ENCODE data around the gene PRDX3. TPM values are rescaled to one million over a fixed set of nuclear protein-coding genes. Genes with fewer than 3 reads are reported as not detected.

The PRDX3 gene
- total RNA-seq, 1 experiment from 2014 or later, result 213 TPM

DNA sequence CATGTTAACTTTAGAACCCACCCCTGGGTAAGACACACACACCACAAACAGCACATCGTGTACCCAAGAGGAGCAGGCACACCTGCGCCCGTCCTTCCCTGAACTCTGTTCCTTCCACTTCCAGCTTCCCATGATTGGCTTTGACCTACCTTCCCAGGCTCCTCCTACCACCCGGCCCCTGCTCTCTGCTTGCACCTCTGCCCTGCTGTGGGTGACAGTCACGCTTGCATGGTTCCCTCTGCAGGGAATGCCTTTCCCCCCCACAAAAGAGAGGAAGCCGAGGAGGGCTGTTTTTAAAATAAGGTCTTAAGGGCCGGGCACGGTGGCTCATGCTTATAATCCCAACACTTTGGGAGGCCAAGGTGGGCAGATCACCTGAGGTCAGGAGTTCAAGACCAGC is 29.5 kb downstream of the PRDX3 start:
- peaks cover 57% of the 10 kb centered on the region for H3K36me3 Mint-ChIP-seq (ENCODE audit: insufficient read depth, unreplicated experiment)
- Histone ChIP-seq H3K4me3 (ENCODE audit: low read depth, low read length) (no peak overlapping the region), H3K9me3 (no peaks in the 10 kb centered on the region), H3K36me3 (ENCODE audit: control insufficient read depth, insufficient read depth, low read length) (peaks cover 2% of the 10 kb centered on the region), H3K27me3 (replicated peaks; ENCODE audit: control insufficient read depth, insufficient read depth, low read length) (no peaks in the 10 kb centered on the region), H3K4me1 (no peaks in the 10 kb centered on the region)
- no peak overlapping the region for H3K4me3 Mint-ChIP-seq (ENCODE audit: unreplicated experiment)
- ChIA-PET CTCF (no interaction called here), POLR2A (no interaction called here)
- no peak overlapping the region for H3K27ac Mint-ChIP-seq (ENCODE audit: unreplicated experiment)
- intact Hi-C loops (cut with micrococcal nuclease; ENCODE audit: unreplicated experiment), result no loop called here
- H3K9me3 Mint-ChIP-seq (ENCODE audit: unreplicated experiment), result no peaks in the 10 kb centered on the region
- TF ChIP-seq, protein P1, sequence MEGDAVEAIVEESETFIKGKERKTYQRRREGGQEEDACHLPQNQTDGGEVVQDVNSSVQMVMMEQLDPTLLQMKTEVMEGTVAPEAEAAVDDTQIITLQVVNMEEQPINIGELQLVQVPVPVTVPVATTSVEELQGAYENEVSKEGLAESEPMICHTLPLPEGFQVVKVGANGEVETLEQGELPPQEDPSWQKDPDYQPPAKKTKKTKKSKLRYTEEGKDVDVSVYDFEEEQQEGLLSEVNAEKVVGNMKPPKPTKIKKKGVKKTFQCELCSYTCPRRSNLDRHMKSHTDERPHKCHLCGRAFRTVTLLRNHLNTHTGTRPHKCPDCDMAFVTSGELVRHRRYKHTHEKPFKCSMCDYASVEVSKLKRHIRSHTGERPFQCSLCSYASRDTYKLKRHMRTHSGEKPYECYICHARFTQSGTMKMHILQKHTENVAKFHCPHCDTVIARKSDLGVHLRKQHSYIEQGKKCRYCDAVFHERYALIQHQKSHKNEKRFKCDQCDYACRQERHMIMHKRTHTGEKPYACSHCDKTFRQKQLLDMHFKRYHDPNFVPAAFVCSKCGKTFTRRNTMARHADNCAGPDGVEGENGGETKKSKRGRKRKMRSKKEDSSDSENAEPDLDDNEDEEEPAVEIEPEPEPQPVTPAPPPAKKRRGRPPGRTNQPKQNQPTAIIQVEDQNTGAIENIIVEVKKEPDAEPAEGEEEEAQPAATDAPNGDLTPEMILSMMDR (IDR thresholded peaks at IDR 0.05; ENCODE audit: insufficient read depth in 1 of 2, low read depth in 1 of 2, low read length in 1 of 2, severe bottlenecking in 1 of 2, unreplicated experiment in 1 of 2), result no peak
- no peak for DNase-seq
- no peaks in the 10 kb centered on the region for H3K27me3 Mint-ChIP-seq (ENCODE audit: insufficient read depth, unreplicated experiment)
- no peaks in the 10 kb centered on the region for H3K4me1 Mint-ChIP-seq (ENCODE audit: low read depth, unreplicated experiment)
- BruUV-seq (replicated peaks), result no TSS peak

GRCh38 chr10:119143657-119144056 is 35.0 kb downstream of the PRDX3 start:
- no TSS peak for BruUV-seq (replicated peaks)
- no peak for DNase-seq
- intact Hi-C loops (cut with micrococcal nuclease; ENCODE audit: unreplicated experiment), result no loop called here

DNA sequence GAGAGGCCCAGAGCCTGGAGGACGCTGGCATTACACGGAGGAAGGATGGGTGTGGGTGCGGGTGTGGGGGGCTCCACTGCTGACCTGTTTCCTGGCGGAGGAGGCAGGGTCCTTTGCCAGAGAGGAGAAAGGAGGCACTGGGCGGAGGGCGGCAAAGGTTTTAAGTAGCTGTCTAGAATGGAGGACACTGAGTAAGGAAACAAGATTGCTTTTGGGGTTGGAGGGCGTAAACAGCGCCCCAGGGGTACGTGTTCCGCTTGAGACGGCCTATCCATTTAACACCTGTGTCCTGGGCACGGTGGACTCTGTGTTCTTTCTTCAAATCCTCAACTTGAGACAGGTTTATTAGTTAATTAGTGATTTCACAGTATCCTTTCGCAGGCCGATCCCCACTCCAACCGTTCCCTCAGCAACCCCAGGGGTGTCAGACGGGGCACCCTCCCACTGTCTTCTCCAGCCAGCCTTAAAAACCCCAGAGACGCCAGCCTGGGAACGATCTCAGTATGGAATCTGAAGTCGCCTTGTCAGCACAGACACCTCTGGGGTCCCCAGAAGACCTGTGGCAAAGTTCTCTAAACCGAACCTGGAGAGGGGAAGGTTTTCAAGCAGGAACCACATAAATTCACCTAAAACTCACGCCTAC is 37.9 kb downstream of the PRDX3 start:
- Histone ChIP-seq H3K4me1 (no peaks in the 10 kb centered on the region), H3K27me3 (replicated peaks; ENCODE audit: control insufficient read depth, insufficient read depth, low read length) (no peaks in the 10 kb centered on the region), H3K9me3 (no peaks in the 10 kb centered on the region), H3K4me3 (ENCODE audit: low read depth, low read length) (no peak overlapping the region), H3K36me3 (ENCODE audit: control insufficient read depth, insufficient read depth, low read length) (no peaks in the 10 kb centered on the region)
- no peak overlapping the region for H3K4me3 Mint-ChIP-seq (ENCODE audit: unreplicated experiment)
- ChIA-PET POLR2A (no interaction called here), CTCF (no interaction called here)
- no TSS peak for BruUV-seq (replicated peaks)
- no peaks in the 10 kb centered on the region for H3K9me3 Mint-ChIP-seq (ENCODE audit: unreplicated experiment)
- H3K27me3 Mint-ChIP-seq (ENCODE audit: insufficient read depth, unreplicated experiment), result no peaks in the 10 kb centered on the region
- no peaks in the 10 kb centered on the region for H3K4me1 Mint-ChIP-seq (ENCODE audit: low read depth, unreplicated experiment)
- TF ChIP-seq, protein P1 (IDR thresholded peaks at IDR 0.05; ENCODE audit: insufficient read depth in 1 of 2, low read depth in 1 of 2, low read length in 1 of 2, severe bottlenecking in 1 of 2, unreplicated experiment in 1 of 2), result no peak
- intact Hi-C loops (cut with micrococcal nuclease; ENCODE audit: unreplicated experiment), result no loop called here
- H3K27ac Mint-ChIP-seq (ENCODE audit: unreplicated experiment), result no peak overlapping the region
- DNase-seq, result no peak
- peaks cover 37% of the 10 kb centered on the region for H3K36me3 Mint-ChIP-seq (ENCODE audit: insufficient read depth, unreplicated experiment)

More at GRCh38 chr10:119143657-119144056, 35.0 kb downstream of the PRDX3 start:
- H3K4me1 Mint-ChIP-seq (ENCODE audit: low read depth, unreplicated experiment), result no peaks in the 10 kb centered on the region
- no peaks in the 10 kb centered on the region for H3K27me3 Mint-ChIP-seq (ENCODE audit: insufficient read depth, unreplicated experiment)
- no peak overlapping the region for H3K4me3 Mint-ChIP-seq (ENCODE audit: unreplicated experiment)
- Histone ChIP-seq H3K9me3 (no peaks in the 10 kb centered on the region), H3K36me3 (ENCODE audit: control insufficient read depth, insufficient read depth, low read length) (no peaks in the 10 kb centered on the region; the same call in none of the 2 replicates), H3K27me3 (replicated peaks; ENCODE audit: control insufficient read depth, insufficient read depth, low read length) (no peaks in the 10 kb centered on the region), H3K4me3 (ENCODE audit: low read depth, low read length) (no peak overlapping the region), H3K4me1 (no peaks in the 10 kb centered on the region)
- no peak overlapping the region for H3K27ac Mint-ChIP-seq (ENCODE audit: unreplicated experiment)
- CTCF ChIA-PET, result no interaction called here
- TF ChIP-seq, protein P1 (IDR thresholded peaks at IDR 0.05; ENCODE audit: insufficient read depth in 1 of 2, low read depth in 1 of 2, low read length in 1 of 2, severe bottlenecking in 1 of 2, unreplicated experiment in 1 of 2), result no peak
- POLR2A ChIA-PET, result interaction anchor here (0.6 kb wide), 1 partner anchor 33 kb away, joined by 9 read pairs; no protein-coding TSS in a partner anchor
- peaks cover 36% of the 10 kb centered on the region for H3K36me3 Mint-ChIP-seq (ENCODE audit: insufficient read depth, unreplicated experiment)
- no peaks in the 10 kb centered on the region for H3K9me3 Mint-ChIP-seq (ENCODE audit: unreplicated experiment)

All from Caco-2 (cell line).